K562 (cell line): Measurements from ENCODE around the gene CRKL. TPM values are rescaled to one million over a fixed set of nuclear protein-coding genes. Genes with fewer than 3 reads are reported as not detected.

Source experiments
- DMBX1 ChIP-seq: fragments of 250-450 bp; sonication (Bioruptor Pico); IDR thresholded peaks from 2 replicates; pipeline ENCODE4 v1.8.0; 2022; ENCODE audit warnings: inconsistent platforms, mild to moderate bottlenecking, moderate library complexity, borderline replicate concordance
- ESRRB ChIP-seq: fragments of 250-450 bp; sonication (Bioruptor Pico); IDR thresholded peaks from 2 replicates; pipeline ENCODE4 v1.5.0; 2020; ENCODE audit warnings: mild to moderate bottlenecking, moderate library complexity, borderline replicate concordance
- EWSR1 ChIP-seq: fragments of 450-650 bp; IDR thresholded peaks from 2 replicates; pipeline ENCODE4 v1.6.1; 2018; ENCODE audit warnings: borderline replicate concordance, mild to moderate bottlenecking, low read depth, moderate library complexity; ENCODE audit not compliant: partially characterized antibody
- FOXK2 ChIP-seq, 2 experiments: fragments of 450-650 bp; IDR thresholded peaks in 1 of 2; conservative IDR thresholded peaks in 1 of 2; 2 replicates each; pipeline ENCODE4 v1.6.1; 2016; ENCODE audit warnings: low read depth in 2 of 2, mild to moderate bottlenecking in 1 of 2
- LCOR ChIP-seq: sonication (generic); formaldehyde crosslinking; IDR thresholded peaks from 2 replicates; pipeline ENCODE4 v1.8.0; 2022; ENCODE audit warnings: mild to moderate bottlenecking, missing genetic modification reagents
- MGA ChIP-seq: fragments of 450-650 bp; IDR thresholded peaks from 2 replicates; pipeline ENCODE4 v1.6.1; 2016; ENCODE audit warnings: mild to moderate bottlenecking, moderate library complexity
- THAP12 ChIP-seq: fragments of 250-450 bp; sonication (Bioruptor Pico); IDR thresholded peaks from 2 replicates; pipeline ENCODE4 v1.9.0; 2021; ENCODE audit warnings: mild to moderate bottlenecking, inconsistent platforms
- ZNF184 ChIP-seq: sonication (generic); formaldehyde crosslinking; IDR thresholded peaks from 2 replicates; pipeline ENCODE4 v1.5.0; 2020; ENCODE audit warnings: missing genetic modification reagents
- ZNF263 ChIP-seq: sonication (generic); formaldehyde crosslinking; IDR thresholded peaks from 2 replicates; pipeline ENCODE4 v1.8.0; 2022; ENCODE audit warnings: mild to moderate bottlenecking, missing genetic modification reagents, borderline replicate concordance
- ZNF551 ChIP-seq: fragments of 250-450 bp; sonication (Bioruptor Pico); IDR thresholded peaks from 2 replicates; pipeline ENCODE4 v1.5.0; 2021; ENCODE audit warnings: mild to moderate bottlenecking, moderate library complexity
- ZNF696 ChIP-seq: fragments of 250-450 bp; sonication (Bioruptor Pico); conservative IDR thresholded peaks from 2 replicates; pipeline ENCODE4 v1.4.0; 2020; ENCODE audit warnings: mild to moderate bottlenecking, moderate library complexity
- polyA plus RNA-seq, 8 experiments: library from polyadenylated mRNA; depleted of rRNA in 4 of 8; stranded (reverse) in 5 of 8; unstranded in 3 of 8; fragments of >200 nt; fragmentation: Nextera tagmentation in 2 of 8; fragmentation: Illumina TruSeq in 1 of 8; extraction: Ambion mirVana in 2 of 8; extraction: Trizol in 1 of 8; gene quantifications; 2 replicates each; pipeline versions ENCODE4 v1.2.1 to v1.2.3, GENCODE V29; 2011 to 2014; ENCODE audit warnings: inconsistent platforms in 1 of 8, missing spikeins in 1 of 8
- total RNA-seq, 7 experiments: library from RNA; depleted of rRNA in 6 of 7; stranded (reverse); fragments of >200 nt in 6 of 7; fragmentation: Illumina TruSeq in 2 of 7; extraction: Trizol in 2 of 7; gene quantifications; 2 replicates each; pipeline versions ENCODE4 v1.2.1 to v1.2.3, GENCODE V29; 2011 to 2021; ENCODE audit warnings: low replicate concordance in 1 of 7
- TF ChIP-seq, protein P1 (sequence below): fragments of 250-450 bp; sonication (Bioruptor Pico); IDR thresholded peaks from 2 replicates; pipeline ENCODE4 v1.4.0; 2020; ENCODE audit warnings: mild to moderate bottlenecking, moderate library complexity

The CRKL gene
- total and polyA plus RNA-seq, 9 of the 15 experiments (the other 6 are each of a cell fraction or from before 2014, with no cell fraction given), result 100 to 263 (median 124) TPM

GRCh38 chr22:20978419-20978818 lies 61.2 kb downstream of the CRKL start (continued):
- no peak for TF ChIP-seq MGA
- no peak for TF ChIP-seq ZNF551
- TF ChIP-seq ZNF184 (CRISPR knock-in tag), result no peak
- no peak for TF ChIP-seq ZNF696 (CRISPR knock-in tag)
- TF ChIP-seq THAP12, result peak; percentile 81; the same call in 1 of the 2 replicates
- TF ChIP-seq LCOR (CRISPR knock-in tag), result no peak
- no peak for TF ChIP-seq FOXK2 (conservative IDR thresholded peaks at IDR 0.05 in 1 of 2, IDR thresholded peaks at IDR 0.05 in 1 of 2; ENCODE audit: low read depth in 2 of 2)
- TF ChIP-seq, protein P1, sequence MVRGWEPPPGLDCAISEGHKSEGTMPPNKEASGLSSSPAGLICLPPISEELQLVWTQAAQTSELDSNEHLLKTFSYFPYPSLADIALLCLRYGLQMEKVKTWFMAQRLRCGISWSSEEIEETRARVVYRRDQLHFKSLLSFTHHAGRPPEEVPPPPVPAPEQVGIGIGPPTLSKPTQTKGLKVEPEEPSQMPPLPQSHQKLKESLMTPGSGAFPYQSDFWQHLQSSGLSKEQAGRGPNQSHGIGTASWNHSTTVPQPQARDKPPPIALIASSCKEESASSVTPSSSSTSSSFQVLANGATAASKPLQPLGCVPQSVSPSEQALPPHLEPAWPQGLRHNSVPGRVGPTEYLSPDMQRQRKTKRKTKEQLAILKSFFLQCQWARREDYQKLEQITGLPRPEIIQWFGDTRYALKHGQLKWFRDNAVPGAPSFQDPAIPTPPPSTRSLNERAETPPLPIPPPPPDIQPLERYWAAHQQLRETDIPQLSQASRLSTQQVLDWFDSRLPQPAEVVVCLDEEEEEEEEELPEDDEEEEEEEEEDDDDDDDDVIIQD, result peak; percentile 47; the same call in 1 of the 2 replicates
- TF ChIP-seq ESRRB (CRISPR knock-in tag), result no peak
- no peak for TF ChIP-seq ZNF263 (CRISPR knock-in tag)
- no peak for TF ChIP-seq DMBX1 (CRISPR knock-in tag)
- TF ChIP-seq EWSR1, result no peak
